Embryonic facial prominence (tissue), 1 donor: ENCODE measurements around the gene NPR1.
"Not testable (repeated sequence)": the region's sequence is repeated elsewhere in the genome, so short reads cannot be mapped to it uniquely, and the experiment has no call there.

Experiments used
- DNase-seq: peaks from one replicate; pipeline ENCODE4 v3.0.0-alpha.2; 2016; ENCODE audit errors: extremely low spot score

Gene NPR1

DNA sequence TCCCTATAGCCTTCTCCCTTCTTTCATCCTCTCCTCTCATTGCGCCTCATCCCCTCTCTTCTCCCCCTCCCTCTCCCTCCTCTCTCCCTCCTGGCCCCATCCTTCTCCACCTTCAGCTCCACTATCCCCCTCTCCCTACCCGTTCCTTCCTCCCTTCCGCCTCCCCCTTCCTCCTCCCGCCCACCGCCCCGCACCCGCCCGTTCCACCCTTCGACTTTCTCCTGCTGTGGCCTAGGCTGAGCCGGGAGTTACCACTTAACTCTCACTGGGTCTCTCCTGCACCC, 1.6 kb downstream of the NPR1 start:
- DNase-seq: no peak

DNA sequence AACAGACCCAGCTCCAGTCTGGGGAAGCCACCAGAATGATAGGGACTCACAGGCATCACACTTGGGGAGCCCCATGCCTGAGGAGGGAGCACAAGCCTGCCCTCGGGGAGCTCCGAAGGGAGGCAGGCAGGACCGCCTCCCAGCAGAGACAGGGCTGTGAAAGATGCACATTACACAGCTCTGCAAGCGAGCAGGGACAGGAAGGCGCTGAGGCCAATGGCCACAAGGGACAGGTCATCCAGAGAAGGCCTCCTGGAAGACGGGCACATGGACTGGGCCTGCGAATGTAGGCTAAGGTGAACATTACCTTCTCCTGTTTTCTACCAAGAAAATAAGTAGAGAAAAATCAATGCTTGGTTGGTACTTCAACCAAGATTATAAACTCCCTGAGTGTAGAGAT, 4.2 kb downstream of the NPR1 start:
- DNase-seq: no peak

DNA sequence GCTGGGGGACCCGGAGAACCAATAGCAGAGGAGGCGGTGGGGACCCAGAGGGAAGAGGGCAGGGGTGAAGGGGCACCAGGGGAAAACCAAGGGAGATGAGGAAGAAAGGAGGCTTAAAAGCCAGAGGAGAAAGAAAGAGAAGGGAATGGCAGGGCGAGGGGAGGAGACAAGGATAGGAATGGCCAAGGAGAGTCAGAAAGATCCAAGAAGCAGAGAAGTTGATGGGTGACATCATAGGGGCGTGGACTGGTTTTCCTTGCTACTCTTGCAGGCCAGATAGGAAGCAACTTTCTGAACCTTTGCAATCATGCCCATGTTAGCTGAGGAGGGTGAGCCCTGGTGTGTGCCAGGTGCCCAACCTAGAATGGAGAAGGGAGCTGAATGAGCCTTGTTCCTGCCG, 5.4 kb downstream of the NPR1 start:
- no peak for DNase-seq

DNA sequence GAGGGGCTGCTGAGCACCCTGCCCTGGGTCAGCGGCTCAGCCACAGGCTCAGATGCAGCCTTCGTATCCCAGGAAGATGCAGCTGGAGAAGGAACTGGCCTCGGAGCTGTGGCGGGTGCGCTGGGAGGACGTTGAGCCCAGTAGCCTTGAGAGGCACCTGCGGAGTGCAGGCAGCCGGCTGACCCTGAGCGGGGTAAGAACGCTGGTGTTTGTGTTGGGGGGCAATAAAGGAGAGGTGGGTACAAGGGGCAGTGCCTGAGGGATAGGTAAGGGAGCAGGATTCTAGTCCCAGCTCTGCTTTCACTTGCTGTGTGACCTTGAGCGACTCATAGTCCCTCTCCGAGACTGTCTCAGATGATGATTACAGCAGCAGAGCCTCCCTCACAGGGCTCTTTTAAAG, 6.4 kb downstream of the NPR1 start:
- DNase-seq: no peak

DNA sequence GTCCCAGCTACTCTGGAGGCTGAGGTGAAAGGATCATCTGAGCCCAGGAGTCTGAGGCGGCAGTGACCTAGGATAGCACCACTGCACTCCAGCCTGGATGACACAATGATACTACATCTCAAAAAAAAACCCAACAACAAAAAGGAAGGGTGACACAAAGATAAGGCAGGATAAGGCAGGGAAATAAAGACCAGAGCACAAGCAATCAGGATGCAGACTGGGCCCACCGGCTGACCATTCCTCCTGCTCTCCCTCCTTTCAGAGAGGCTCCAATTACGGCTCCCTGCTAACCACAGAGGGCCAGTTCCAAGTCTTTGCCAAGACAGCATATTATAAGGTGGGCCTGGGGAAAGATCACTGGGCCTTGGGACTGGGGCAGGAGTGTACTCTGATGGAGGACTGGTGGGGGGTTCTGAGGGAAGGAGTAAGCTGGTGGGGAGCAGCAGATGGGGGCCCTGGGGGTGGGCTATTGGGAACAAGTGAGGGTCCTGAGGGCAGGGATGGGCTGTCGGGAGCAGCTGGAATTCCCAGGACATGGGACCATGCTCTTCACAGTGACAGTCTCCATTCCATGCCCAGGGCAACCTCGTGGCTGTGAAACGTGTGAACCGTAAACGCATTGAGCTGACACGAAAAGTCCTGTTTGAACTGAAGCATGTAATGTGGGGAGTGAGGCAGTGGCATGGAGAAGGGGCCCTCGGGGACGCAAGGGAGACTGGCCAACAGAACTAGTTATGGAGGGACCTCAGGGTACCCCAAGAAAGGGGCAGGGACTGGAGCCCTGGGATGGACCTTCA, 7.3 kb downstream of the NPR1 start:
- no peak for DNase-seq

DNA sequence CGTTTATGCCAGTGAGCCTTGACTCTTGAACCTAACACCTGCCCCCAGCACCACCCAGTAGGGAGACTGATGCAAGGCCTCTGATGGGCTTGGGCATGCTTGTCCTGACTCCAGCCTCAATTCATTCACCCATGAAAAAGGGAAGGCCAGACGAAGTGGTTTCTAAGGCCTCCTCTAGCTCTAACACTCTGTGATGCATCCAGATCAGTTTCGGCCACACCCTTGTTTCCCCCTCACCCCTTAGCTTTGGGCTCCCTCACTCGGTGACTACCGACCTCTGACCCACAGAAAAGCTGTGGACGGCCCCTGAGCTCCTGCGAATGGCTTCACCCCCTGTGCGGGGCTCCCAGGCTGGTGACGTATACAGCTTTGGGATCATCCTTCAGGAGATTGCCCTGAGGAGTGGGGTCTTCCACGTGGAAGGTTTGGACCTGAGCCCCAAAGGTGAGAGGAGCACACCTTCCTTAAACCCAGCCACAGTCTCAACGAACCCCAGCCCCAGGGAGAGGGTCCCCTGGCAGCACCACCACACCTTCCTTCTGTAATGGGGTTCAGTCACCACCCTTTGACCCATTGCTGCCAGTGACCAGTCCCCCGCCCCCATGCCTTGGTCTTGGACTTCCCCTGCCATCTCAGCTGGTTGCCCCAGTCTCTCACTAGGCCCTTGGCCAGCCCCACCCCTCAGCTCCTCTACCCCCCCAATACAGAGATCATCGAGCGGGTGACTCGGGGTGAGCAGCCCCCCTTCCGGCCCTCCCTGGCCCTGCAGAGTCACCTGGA, 9.0 kb downstream of the NPR1 start:
- no peak for DNase-seq

DNA sequence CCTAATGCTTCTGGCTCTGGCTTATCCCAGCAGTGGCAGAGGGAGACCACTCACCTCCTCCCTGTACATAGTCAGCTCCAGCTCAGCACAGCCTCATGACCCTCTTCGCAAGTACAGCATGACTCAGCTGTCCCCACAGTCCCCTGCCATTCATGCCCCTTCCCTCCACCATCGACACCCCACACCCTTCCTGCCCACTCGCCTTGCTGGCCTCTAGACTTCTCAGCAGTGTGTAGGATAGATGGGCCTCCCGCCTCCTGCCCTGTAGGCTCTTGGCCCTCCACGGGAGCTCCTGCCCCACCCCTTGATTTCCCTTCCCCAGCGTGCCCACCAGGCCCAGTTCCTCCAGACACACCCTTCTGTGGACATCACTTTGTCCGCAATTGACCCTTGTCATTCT, 9.8 kb downstream of the NPR1 start:
- no peak for DNase-seq

DNA sequence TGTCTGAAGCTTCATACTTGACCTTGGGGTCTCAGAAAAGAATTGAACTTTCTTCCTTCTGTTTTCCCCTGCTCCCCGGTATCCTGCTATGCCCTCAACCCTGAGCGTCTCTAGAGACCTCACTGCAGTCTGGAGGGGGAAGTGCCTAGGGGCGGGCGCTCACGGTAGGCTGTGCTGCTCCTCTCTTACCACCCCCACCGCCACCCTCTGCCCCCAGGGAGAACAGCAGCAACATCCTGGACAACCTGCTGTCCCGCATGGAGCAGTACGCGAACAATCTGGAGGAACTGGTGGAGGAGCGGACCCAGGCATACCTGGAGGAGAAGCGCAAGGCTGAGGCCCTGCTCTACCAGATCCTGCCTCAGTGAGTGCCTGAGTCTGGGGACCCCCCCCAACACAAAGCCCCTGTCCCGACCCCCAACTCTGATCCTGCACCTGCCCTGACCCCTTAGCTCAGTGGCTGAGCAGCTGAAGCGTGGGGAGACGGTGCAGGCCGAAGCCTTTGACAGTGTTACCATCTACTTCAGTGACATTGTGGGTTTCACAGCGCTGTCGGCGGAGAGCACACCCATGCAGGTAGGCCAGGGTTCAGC, 10.3 kb downstream of the NPR1 start:
- DNase-seq: no peak

DNA sequence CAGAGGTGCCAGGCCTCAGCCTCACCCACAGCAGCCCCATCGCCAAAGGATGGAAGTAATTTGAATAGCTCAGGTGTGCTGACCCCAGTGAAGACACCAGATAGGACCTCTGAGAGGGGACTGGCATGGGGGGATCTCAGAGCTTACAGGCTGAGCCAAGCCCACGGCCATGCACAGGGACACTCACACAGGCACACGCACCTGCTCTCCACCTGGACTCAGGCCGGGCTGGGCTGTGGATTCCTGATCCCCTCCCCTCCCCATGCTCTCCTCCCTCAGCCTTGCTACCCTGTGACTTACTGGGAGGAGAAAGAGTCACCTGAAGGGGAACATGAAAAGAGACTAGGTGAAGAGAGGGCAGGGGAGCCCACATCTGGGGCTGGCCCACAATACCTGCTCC, 15.0 kb downstream of the NPR1 start:
- DNase-seq: no peak

DNA sequence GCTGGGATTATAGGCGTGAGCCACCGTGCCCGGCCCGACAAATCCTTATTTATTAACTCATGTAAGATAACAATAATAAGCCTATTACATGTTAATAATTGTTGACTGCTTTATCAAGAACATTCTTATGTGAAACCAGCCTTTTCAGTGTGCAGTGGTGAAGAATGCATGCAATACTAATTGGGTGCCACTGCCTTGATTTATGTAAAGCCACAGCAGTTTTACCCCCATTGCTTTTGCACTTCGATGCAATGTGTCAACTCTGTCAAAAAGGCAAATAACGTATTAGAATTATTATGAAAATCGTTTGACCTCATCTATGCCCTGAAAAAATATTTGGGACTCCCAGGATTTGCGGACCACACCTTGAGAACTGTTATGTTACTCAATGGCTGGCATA, 18.3 kb downstream of the NPR1 start:
- DNase-seq: no peak

DNA sequence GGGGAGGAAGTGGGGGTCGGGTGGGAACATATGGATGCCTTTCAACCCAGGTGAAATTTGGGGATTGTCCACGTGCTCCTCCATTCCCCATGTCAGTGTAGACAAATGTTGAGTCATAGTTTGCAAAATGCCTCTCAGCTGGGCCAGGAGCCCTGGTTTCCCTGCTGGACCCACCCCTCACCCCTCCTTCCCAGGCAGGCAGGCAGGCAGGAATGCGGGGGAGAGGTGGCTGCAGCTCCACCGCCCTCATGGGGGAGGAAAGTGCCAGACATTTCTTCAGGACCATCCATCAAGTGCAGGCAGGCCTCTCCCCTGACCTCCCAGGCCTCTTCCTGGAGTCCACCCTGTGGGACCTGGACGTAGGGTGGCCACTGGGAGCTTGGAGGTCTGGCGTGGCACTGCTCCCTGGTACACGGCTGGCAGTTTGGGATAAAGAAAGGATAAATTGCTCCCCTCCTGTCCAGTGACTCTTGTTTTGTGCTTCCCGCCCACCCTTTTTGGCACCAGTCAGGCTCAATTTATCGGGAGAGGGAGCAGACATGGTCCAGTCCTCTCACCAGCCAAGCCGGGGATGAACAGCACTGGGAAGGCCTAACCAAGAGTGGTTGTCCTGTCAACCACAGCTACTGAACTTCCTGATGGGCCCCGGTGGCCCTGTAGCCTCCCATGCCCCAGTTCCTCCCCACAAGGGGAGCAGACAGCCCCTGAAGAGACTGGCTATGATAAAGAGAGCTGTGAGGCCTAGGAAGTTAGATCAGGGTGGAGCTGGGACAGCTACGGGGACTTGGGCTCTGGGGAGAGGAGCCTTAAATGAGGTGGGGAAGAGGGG, 18.9 kb downstream of the NPR1 start:
- no peak for DNase-seq

DNA sequence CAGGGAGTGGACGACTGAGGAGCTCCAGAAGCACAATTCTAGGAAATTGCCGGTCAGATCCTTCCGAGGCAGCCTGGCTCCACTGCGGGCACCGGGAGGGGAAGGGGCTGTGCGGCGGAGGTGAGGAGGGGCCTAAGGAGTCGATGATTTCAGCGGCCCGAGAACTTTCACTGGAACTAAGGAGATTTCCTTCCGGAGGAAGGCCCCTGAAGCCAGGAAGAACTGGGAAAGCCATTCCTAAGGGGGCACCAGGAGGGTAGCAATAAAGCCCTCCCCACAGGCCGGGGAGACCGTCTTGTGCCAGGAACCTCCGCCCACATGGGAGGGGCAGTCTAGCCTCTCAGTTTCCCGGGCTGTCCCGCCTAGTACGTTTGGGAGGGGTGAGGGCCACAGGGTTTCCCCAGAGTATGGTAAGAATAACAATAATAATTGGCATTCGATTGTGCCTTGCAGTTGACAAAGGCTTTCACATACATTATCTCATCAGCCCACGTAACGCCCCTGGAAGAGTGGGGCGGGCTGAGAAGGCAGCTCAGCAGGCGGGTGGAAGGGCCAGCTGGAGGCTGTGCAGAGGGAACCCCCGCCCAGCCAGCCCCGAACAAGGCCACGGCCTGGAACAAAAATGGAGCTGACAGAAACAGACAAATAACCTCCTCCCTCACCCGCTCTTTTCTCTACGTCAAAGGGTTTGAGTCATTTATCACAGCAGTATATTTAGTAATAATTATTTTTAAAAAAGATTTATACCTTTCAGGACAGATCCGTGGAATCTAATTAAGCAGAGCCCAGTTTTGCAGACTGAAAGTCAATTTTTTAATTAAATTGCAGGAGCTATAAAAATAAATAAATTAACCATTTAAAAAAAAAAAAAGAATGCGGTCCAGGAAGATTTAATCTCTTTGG, 19.8 kb downstream of the NPR1 start:
- DNase-seq: no peak

DNA sequence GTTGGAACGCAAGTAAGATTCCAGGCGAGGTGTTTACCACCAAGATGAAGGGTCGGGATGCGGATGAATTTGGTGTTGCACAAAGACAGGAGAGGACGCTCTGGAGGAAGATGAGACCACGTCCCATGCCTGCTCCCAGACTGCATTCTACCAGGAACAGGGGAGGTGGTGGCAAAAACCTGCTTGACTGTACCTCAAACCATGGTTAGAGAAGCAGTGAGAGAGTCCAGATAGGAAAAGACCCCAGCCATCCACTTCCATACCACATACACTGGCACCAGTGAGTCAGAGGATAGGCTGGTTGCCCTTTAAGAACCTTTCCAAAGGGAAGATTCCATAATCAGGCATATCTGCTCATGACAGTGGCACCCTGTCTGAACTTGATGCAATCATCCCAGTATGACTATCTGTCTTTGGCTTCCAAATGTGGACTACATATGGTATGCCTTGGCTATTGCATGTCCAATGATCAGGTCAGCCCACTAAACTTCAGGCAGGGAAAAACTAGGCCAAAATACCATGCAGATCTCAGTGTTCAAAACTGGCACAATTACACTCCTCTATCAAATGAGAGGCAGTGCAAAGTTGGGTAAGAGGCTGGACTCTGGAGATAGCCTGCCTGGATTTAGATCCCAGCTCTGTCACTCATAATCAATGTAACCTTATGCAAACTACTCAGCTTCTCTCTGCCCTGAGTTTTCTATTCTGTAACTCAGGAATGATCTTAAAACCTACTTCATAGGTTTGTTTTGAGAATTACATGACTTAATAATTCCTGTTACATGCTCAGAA, 20.6 kb downstream of the NPR1 start:
- DNase-seq: no peak

DNA sequence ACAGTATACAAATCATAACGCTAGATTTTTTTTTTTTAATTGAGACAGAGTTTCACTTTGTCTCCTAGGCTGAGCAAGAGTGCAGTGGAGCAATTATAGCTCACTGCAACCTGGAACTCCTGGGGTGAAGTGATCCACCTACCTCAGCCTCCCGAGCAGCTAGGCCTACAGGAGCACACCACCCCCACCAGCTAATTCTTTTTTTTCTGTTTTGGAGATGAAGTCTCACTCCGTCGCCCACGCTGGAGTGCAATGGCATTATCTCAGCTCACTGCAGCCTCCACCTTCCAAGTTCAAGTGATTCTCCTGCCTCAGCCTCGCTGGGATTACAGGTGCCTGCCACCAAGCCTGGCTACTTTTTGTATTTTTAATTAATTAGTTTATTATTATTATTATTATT, 21.3 kb downstream of the NPR1 start:
- DNase-seq: no peak

DNA sequence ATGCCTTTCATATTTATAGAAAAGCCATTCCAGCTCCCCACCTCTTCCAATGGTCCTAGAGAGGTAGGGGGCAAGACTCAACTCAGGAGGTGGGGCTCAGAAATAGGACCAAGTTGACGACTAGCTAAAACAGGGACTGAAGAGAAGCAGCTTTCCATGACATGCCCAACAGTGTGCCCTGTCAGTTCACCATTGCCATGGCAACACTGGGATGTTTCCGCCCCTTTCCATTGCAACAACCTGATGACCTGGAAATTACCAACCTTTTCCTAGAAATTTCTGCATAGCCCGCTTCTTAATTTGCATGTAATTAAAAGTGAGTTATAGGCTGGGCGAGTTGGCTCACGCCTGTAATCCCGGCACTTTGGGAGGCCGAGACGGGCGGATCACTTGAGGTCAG, 27.0 kb downstream of the NPR1 start:
- no peak for DNase-seq

DNA sequence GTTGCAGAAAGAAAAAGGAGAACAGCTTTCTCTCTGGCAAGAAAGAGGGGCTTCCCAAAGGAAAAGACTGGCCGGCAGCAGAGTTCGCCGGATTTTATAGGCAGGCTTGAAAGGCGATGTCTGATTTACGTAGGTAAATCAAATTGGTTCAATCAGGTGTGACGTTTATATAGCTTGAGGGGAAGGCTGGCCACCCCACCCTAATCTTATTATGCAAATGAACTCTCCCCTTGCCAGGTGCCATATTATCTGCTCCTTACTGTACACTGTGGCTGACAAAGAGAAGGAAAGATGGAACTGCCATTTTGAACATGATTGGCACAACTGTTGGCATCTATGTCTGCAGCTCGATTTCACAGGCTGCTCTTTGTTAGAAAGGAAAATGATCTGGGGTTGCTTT, 32.5 kb downstream of the NPR1 start:
- DNase-seq: no peak

DNA sequence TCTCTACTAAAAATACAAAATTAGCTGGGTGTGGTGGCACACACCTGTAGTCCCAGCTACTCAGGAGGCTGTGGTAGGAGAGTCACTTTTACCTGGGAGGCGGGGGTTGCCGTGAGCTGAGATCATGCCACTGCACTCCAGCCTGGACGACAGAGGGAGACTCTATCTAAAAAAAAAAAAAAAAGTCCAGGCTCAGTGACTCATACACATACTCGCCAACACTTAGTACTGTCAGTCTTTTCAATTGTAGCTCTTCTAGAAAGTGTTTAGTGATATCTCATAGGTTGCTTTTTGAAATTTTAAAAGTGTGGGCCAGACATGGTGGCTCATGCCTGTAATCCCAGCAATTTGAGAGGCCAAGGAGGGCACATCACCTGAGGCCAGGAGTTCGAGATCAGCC, 37.7 kb downstream of the NPR1 start:
- DNase-seq: not testable (repeated sequence)

DNA sequence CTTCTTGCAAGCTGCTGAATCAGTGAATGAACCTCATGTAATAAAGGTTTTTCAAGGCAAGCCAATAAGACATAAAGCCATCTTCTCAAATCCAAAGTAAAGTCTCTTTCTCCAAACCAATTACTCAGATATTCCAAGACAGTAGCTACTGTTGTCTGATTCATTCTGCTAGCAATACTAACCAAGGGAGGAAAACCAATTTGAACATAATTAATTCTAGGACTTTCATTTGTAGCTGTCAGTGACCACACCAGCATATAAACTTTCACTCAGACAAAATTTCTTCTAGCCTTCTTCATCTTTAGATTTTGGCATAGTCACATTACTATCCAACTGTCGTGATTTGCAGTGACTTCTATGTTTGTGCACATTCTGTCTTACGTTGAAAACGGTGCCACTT, 38.8 kb downstream of the NPR1 start:
- DNase-seq: no peak

DNA sequence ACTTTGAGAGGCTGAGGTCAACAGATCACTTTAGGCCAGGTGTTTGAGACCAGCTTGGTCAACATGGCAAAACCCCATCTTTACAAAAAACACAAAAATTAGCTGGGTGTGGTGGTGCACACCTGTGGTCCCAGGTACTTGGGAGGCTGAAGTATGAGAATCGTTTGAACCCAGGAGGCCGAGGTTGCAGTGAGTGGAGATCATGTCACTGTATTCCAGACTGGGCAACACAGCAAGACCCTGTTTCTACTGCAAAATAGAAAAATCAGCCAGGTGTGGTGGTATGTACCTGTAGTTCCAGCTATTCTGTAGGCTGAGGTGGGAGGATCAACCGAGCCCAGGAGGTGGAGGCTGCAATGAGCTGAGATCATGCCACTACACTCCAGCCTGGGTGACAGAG, 45.2 kb downstream of the NPR1 start:
- DNase-seq: no peak

DNA sequence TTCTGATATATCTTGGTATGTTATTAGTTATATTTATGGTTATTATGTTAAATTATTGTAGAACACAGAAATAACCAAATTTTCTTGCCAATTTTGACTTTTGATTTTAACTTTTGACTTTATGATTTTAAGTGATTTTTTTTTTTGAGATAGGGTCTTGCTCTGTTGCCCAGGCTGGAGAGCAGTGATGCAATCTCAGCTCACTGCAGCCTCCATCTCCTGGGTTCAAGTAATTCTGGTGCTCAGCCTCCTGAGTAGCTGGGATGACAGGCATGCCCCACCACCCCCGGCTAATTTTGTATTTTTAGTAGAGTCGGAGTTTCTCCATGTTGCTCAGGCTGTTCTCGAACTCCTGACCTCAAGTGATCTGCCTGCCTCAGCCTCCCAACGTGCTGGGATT, 46.1 kb downstream of the NPR1 start:
- DNase-seq: not testable (repeated sequence)
